ENCODE data around the gene E2F4.

DNA sequence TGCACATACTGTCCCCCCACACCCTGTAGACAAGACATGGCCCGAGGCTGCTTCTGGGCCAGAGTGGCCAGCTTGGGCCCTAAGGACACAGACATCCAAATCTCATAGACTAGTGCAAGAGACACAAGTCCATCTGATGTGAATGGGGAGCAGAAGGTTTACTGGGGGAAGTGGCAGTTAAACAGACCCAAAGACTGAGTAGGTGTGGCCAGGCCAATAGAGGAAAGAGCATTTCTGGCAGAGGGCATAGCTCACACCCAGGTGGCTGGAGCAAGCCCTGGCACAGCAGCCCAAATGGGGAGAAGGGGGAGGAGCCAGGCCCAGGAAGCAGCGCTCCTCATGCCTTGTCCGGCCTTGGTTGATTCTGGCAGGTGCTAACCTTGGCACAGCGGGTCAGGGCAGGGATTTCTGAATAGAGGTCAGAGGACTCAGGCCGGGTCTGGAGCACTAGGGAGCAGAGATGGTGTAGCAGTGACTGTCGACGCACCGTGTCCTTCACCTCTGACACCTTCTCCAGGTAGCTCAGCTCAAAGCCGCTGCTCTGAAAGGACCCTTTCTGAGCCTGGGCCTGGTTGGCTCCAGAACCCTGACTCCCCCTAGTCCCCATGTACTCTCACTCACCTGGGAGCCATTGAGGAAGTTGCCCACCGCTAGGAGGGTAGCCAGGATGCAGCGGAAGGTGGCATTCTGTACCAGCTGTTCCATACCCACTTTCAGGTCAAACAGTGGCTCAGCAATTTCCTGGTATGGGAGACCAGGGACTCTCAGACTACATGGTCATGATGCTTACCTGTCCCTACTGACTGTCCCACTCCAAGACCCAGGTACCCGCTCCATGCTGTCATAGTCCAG is 39.1 kb downstream of the E2F4 start:
- TF ChIP-seq ELF4 (IDR thresholded peaks at IDR 0.05) (no peak), SUZ12 (IDR thresholded peaks at IDR 0.05) (no peak), HDGF (IDR thresholded peaks at IDR 0.05; ENCODE audit: borderline replicate concordance) (no peak), FOXM1 (IDR thresholded peaks at IDR 0.05; ENCODE audit: borderline replicate concordance) (no peak), NFRKB (IDR thresholded peaks at IDR 0.05) (no peak), FOXK2 (IDR thresholded peaks at IDR 0.05) (no peak)

All from HEK293T (cell line).